Measurements from ENCODE around the gene MDK. TPM values are rescaled to one million over a fixed set of nuclear protein-coding genes. Genes with fewer than 3 reads are reported as not detected.

MDK gene
- total RNA-seq, 1 donor from 2014 or later = 22.5 TPM

- no peak for DNase-seq (ENCODE audit: low read depth)
Measured at GRCh38 chr11:46402957-46403902, 21.8 kb downstream of the MDK start.

DNA sequence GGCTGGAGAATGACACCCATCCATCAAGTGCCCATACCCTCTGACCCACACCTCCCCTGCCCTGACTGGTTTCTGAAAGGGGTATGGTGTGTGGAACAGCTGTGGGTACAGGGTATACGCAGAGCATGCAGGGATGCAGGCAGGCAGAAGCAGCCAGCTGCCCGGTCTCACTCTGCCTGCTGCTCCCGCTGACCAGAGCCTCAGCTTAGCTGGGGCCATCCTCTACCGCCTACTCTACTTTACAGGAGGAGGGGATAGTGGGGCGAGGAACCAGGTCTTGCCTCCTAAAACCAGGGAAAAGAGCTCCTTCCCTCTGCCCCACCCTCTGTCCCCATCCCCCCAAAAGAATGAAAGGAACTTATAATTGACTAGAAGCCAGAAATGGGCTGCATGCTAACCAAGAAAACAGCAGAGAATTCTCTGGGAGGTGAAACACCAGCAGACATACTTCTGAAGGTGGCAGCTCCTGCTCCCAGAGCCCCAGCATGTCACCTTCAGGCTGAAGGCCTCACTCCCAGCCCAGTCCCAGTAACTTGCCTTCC, 23.1 kb downstream of the MDK start:
- no peak for DNase-seq (ENCODE audit: low read depth)

GRCh38 chr11:46407635-46408034, 26.2 kb downstream of the MDK start:
- no peak for DNase-seq (ENCODE audit: low read depth)

GRCh38 chr11:46408407-46408986, 27.0 kb downstream of the MDK start:
- no peak for DNase-seq (ENCODE audit: low read depth)

- no peak for DNase-seq (ENCODE audit: low read depth)
Measured at GRCh38 chr11:46410021-46410420, 28.6 kb downstream of the MDK start.

GRCh38 chr11:46413760-46414465, 32.4 kb downstream of the MDK start:
- DNase-seq (ENCODE audit: low read depth) = no peak

DNA sequence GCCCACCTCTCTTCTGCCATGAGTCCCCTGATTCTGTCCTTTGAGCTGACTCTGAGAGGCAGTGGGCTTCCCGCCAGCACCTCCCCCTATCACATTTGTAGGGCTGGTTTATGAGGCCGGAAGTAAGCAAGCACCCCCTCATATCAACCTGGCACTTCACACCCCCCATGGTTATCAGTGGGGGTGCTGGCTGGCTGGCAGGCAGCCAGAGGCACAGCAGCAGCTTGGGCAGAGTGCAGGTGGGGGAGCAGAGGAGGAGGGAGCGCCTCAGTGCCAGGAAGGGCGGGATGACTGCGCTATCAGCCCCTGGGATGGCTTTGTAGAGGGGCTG, 33.0 kb downstream of the MDK start:
- no peak for DNase-seq (ENCODE audit: low read depth)

DNA sequence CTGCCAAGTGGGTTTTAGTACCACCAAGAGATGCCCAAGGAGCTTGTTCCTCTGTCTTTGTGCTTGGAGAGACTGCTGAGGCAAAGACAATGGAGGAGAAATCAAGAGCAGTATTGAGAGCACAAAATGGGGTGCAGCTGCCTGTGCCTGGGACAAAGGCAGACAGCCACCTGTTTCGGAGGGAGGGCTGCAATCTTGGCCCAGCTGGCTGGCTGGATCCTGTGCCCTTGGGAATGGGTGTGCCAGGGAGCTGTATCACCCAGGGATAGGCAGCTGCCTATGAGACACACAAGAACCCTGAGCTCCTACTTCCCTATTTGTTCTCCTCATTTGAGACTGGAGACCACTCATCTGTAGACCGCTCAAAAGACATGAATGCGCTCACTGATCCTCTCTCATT, 33.4 kb downstream of the MDK start:
- no peak for DNase-seq (ENCODE audit: low read depth)

DNA sequence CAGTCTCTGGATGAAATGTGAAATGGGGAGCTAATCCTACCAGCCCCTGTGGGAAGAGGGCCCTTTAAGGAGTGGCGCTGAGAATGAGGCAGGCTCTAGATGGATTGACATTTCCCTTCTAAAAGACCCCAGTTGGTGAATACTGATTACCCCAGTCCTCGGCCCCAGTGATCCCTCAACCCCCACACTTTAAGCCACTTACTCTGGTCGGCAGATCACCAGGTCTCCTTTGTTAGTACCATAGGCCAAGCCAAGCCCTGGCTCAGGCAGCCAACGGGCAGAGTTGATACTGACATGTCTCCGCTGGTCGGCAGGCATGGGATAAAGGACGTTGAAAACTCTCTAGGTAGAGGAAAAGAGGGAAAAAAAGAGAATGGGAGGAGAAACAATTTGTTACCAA, 36.2 kb downstream of the MDK start:
- DNase-seq (ENCODE audit: low read depth) = no peak

DNA sequence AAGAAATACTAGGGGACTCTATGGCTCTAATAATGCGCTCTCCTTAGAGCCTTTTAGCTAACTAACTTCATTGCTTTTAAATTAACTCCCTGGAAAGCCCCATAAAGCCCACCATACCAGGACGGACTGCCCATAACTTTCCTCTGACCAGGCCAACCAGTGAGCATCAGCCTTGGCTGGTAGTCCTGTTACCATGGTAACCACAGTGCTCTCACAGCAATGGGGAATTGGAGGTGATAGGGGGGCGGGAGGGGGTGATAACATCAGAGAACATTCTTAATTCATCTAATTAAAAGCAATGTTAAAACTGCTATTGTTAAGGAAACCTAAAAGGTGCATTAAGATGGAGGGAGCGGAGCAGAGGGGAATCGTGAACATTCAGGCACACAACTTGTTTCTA, 37.3 kb downstream of the MDK start:
- DNase-seq (ENCODE audit: low read depth) = no peak

DNA sequence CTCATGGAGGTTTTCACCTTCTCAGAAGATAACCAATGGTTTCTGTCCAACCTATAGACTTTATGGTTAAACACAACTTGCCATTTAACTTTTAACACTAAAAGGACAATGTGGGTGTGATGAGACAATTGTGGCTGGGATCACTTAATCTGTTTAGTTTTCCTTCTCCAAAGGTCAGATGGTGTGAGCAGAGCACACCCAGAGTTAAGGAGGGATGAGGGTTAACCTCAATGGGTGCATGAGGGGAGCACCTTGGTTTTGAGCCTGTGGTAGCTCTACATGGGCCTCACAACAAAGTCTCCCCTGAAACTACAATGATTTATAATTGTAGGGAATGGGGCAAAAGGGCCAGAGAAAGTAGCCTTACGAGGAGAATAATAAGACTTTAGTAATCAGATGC, 39.0 kb downstream of the MDK start:
- DNase-seq (ENCODE audit: low read depth) = no peak

DNA sequence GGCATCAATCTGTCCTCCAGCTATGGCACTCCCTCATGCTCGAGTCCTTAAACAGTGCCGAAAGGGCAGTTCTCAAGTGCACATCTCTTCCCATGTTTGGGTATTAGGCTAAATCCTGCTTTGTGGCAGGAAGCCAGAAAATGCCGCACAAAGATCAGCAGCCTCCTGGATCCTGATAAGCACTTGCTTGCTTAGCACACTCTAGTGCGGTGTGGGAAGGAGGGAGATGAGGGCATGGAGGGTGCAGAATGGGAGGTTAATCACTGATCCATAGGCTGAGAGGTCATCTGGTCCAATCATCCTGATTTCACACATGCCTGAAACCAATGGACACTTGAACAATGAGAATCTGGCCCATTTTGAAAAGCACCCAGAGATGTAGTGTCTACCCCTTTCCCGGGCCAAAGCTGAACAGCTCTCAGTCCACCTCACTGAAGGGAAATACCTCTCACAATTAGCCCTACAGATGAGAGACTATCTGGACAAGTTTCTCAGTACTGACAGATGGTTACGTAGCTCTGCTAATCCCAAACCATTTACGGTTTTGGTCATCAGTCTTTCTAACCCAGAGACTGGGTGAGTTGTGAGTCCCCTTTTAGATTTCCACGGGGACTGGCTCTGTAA, 39.9 kb downstream of the MDK start:
- DNase-seq (ENCODE audit: low read depth) = no peak

GRCh38 chr11:46422588-46422987, 41.1 kb downstream of the MDK start:
- no peak for DNase-seq (ENCODE audit: low read depth)

- no peak for DNase-seq (ENCODE audit: low read depth)
Measured at GRCh38 chr11:46426233-46426991, 44.9 kb downstream of the MDK start.

DNA sequence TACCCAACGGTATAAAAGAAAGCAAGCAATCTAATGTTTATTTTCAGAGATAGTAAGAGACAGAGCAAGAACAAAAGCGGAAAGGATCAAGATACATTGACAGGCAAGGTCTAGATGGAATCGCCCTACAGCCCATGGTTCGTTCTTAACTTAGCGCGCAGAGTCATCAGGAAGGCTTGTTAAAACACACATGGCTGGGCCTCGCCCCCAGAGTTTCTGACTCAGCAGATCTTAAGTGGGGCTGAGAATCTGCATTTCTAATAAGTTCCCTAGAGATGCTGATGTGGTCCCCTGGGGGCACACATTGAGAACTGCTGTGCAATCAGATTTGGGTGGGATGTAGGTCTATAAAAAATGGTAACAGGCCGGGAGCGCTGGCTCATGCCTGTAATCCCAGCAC, 45.9 kb downstream of the MDK start:
- DNase-seq (ENCODE audit: low read depth) = no peak

DNA sequence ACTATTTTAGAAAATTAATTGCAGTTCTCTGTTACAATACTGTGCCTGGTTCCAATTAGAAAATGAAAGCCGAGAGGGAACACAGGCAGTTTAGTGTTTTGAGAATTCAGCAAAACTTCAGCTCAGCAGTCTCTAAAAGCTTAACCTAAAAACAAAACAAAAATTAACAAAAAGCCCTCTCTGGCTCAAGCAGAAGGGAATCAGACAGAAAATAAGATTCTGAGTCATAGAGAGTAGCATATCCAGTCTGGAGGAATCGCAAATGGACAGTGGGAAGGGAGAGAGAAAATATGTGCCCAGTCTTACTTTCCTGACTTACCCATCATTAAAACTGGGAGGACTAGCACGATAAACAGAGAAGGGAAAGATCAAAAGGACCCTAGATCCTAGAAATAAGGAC, 48.2 kb downstream of the MDK start:
- DNase-seq (ENCODE audit: low read depth) = no peak

GRCh38 chr11:46431211-46431610, 49.7 kb downstream of the MDK start:
- DNase-seq (ENCODE audit: low read depth) = no peak
